ENCODE measurements around the gene MCTP2. TPM values are rescaled to one million over a fixed set of nuclear protein-coding genes. Genes with fewer than 3 reads are reported as not detected.

MCTP2 gene
- total RNA-seq, 1 experiment from 2014 or later, result 1.3 TPM

DNA sequence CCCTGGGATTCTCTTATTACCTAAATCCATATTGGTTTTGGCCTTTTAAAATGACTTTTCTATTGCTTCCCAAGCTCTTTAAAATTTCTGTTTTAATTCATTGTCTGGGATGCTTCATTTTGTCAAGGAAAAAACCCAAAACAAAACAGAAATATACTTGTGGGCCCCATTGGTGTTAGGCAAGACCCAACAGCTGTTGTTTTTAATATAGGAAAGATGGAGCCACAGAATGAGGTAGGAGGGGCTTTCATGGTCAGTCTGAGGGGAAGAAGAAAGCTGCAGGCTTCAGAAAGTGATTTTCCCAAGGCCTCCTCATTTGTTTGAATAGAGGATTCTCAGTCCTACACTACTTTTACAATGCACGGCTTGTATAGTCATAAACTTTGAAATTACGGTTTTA, 180.5 kb downstream of the MCTP2 start:
- Histone ChIP-seq H4K5ac (ENCODE audit: insufficient read length, low read depth, low read length) (no peak overlapping the region), H3K56ac (ENCODE audit: insufficient read length, low read depth, low read length) (no peak overlapping the region), H4K8ac (replicated peaks; ENCODE audit: insufficient read length, low read depth, low read length) (no peak overlapping the region), H3K79me2 (ENCODE audit: insufficient read depth, low read length) (no peaks in the 10 kb centered on the region), H3K4me1 (ENCODE audit: insufficient read depth, low read length) (no peaks in the 10 kb centered on the region; the same call in 1 of the 2 replicates), H4K91ac (ENCODE audit: insufficient read length, low read depth, low read length) (no peak overlapping the region), H4K20me1 (ENCODE audit: control insufficient read depth, insufficient read depth, insufficient read length) (no peaks in the 10 kb centered on the region), H3T11ph (ENCODE audit: low read length) (no peak overlapping the region), H2BK12ac (ENCODE audit: insufficient read length, low read depth, low read length) (no peak overlapping the region), H2BK20ac (ENCODE audit: low read depth, low read length, poor library complexity, severe bottlenecking) (no peak overlapping the region), H3K27me3 (ENCODE audit: insufficient read depth, low read length) (no peaks in the 10 kb centered on the region), H3K9me3 (ENCODE audit: control insufficient read depth, low read depth, low read length) (no peaks in the 10 kb centered on the region), H3K79me1 (ENCODE audit: insufficient read depth, low read depth, low read length, poor library complexity, severe bottlenecking) (no peaks in the 10 kb centered on the region), H2AFZ (ENCODE audit: low read length) (no peak overlapping the region), H2BK15ac (ENCODE audit: low read depth, low read length) (no peak overlapping the region), H3K27ac (ENCODE audit: insufficient read length, low read depth, low read length) (no peak overlapping the region), H3K23me2 (ENCODE audit: insufficient read length, low read depth, low read length, poor library complexity, severe bottlenecking) (no peaks in the 10 kb centered on the region), H3K18ac (ENCODE audit: insufficient read length, low read depth, low read length) (no peak overlapping the region), H2BK120ac (ENCODE audit: low read depth, low read length, poor library complexity, severe bottlenecking) (no peak overlapping the region), H3K14ac (ENCODE audit: insufficient read depth, low read length) (no peak overlapping the region), H2AK5ac (ENCODE audit: insufficient read length, low read length) (no peak overlapping the region), H2BK5ac (ENCODE audit: insufficient read length, low read length) (no peak overlapping the region), H3K4ac (ENCODE audit: low read depth, low read length) (no peak overlapping the region), H3K9ac (ENCODE audit: extremely low read depth, insufficient read length, low read length) (no peak overlapping the region), H3K4me2 (ENCODE audit: insufficient read depth, insufficient read length, low read length) (no peak overlapping the region), H3K23ac (ENCODE audit: insufficient read length, low read depth, low read length) (no peak overlapping the region)
- no peaks in the 10 kb centered on the region for H3K36me3 Mint-ChIP-seq (ENCODE audit: insufficient read depth in 1 of 3, low read depth in 3 of 3)
- H3K9me3 Mint-ChIP-seq, result no peaks in the 10 kb centered on the region
- no CpG with 5 or more reads among the region's 2 CpGs for WGBS (ENCODE audit: extremely low coverage, insufficient read length, low lambda C conversion rate)
- no peaks in the 10 kb centered on the region for H3K27me3 Mint-ChIP-seq (ENCODE audit: low read depth)
- H3K27ac Mint-ChIP-seq, result no peak overlapping the region
- TF ChIP-seq, protein P1, sequence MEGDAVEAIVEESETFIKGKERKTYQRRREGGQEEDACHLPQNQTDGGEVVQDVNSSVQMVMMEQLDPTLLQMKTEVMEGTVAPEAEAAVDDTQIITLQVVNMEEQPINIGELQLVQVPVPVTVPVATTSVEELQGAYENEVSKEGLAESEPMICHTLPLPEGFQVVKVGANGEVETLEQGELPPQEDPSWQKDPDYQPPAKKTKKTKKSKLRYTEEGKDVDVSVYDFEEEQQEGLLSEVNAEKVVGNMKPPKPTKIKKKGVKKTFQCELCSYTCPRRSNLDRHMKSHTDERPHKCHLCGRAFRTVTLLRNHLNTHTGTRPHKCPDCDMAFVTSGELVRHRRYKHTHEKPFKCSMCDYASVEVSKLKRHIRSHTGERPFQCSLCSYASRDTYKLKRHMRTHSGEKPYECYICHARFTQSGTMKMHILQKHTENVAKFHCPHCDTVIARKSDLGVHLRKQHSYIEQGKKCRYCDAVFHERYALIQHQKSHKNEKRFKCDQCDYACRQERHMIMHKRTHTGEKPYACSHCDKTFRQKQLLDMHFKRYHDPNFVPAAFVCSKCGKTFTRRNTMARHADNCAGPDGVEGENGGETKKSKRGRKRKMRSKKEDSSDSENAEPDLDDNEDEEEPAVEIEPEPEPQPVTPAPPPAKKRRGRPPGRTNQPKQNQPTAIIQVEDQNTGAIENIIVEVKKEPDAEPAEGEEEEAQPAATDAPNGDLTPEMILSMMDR (conservative IDR thresholded peaks at IDR 0.05), result no peak
- peaks cover 0 to 6% of the 10 kb centered on the region in 2 experiments; a peak in 3 of 4 replicates for H3K4me1 Mint-ChIP-seq
- H3K4me3 Mint-ChIP-seq, result no peak overlapping the region
- DNase-seq, result no peak

All from H9 (cell line).